Measurements from ENCODE around the gene SCN8A.

Gene SCN8A

DNA sequence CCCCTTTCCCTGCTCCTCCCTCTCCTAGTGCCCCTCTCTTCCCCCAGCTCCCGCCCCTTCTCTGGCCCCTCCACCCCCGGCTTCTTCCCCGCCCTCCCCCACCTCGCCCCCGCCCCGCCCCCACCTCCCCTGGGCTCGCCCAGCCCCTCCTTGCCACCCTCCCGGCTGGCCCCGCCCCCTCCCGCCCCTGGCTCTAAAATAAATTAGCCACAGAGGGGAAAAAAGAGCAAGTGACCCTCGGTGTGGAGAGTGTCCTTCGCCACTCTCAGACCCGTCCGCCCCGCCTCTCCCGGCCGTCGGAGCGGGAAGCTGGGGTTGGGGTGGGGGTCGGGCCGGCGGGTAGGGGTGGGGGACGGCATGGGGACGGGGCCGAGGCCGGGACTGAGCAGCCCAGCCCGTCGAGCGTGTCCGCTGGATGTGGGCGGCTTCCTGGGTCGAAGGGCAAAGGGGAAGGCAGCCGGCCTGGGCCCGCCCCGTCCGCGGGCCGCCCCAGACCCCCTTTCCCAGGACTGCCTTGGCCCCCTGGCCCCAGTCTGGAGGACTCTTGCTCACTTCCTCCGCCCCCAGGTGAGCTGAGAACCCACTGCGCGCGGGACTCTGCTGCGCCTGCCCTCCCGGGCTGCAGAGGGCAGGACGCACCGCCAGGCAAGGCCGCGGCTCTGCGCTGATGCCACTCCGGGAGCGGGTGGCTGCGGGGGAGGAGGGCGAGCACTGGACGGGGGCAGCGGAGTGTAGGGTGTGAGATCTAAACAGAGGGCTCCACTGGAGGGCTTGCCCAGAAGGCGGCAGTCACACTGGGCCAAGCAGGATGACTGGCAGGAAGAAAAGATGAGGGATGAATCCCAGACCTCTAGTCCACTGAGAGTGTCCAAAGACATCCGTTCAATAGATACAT, 258.1 kb downstream of the SCN8A start:
- H3K4me1 Mint-ChIP-seq (ENCODE audit: low read depth), result peaks cover 15% of the 10 kb centered on the region
- H3K4me3 Mint-ChIP-seq, result no peak overlapping the region
- no peak overlapping the region for H3K27ac Mint-ChIP-seq
- no peaks in the 10 kb centered on the region for H3K9me3 Mint-ChIP-seq
- no peaks in the 10 kb centered on the region for H3K36me3 Mint-ChIP-seq (ENCODE audit: low read depth)
- H3K27me3 Mint-ChIP-seq, result peaks cover 44% of the 10 kb centered on the region
- no peak for DNase-seq

DNA sequence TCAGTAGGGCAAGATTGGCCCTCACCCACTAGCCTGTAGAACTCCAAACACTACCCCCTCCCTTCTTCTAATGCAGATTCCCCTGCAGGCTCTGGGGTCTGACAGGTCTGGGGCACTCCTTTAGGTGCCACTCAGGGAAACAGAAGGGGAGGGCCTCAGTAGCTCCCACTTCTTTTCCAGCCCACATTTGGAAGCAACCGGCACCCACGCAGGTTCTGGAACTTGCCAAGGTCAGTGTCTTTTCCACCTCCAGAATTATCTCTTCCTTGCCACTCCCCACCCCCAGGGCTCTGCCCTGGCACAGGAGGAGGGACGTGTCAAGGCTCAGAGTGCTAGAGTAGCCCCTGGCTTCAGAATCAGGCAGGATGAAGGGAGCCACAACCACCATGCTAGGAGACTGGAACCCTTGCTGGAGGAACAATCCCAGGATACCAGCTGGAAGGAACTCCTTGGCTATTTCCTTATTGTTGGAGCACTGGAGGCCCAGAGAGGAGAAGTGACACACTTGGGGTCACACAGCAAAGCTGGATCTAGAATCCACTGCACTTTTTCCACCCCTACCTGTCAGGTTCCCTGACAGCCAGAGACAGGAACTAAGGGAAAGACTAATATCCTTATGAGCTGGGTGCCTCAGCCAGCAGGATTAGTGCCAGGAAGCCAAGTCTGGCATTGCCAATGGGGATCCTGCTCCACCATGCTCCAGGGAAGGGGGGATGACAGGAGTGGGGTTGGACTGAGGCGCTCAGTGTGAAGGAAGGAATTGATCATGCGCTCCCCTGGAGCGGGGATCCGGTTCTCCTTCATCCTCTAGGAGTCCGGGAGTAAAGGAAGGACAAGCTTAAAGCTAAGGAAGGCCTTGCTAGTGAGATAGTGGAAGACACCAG, 259.3 kb downstream of the SCN8A start:
- H3K27ac Mint-ChIP-seq, result no peak overlapping the region
- DNase-seq, result no peak
- H3K36me3 Mint-ChIP-seq (ENCODE audit: low read depth), result no peaks in the 10 kb centered on the region
- peaks cover 15% of the 10 kb centered on the region for H3K4me1 Mint-ChIP-seq (ENCODE audit: low read depth)
- no peaks in the 10 kb centered on the region for H3K9me3 Mint-ChIP-seq
- H3K27me3 Mint-ChIP-seq, result peaks cover 31% of the 10 kb centered on the region
- H3K4me3 Mint-ChIP-seq, result no peak overlapping the region

DNA sequence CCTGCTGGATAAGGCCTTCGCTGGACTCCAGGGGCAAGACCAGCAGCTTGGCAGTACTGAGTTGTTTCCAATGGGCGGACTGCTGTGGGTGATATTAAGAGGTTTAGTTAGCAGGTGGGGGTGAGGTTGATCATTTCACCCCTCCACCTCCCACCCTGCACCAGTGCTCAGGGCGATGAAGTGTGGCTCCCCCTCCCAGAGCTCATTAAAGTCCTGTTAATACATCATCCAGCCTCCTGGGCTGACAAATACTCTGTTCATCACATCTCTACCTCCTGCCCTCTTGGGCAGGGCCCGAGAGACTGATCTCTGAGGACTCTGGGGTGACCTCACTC, 259.9 kb downstream of the SCN8A start:
- H3K4me3 Mint-ChIP-seq, result no peak overlapping the region
- H3K9me3 Mint-ChIP-seq, result no peaks in the 10 kb centered on the region
- no peak for DNase-seq
- peaks cover 27% of the 10 kb centered on the region for H3K27me3 Mint-ChIP-seq
- peaks cover 14% of the 10 kb centered on the region for H3K4me1 Mint-ChIP-seq (ENCODE audit: low read depth)
- no peak overlapping the region for H3K27ac Mint-ChIP-seq
- no peaks in the 10 kb centered on the region for H3K36me3 Mint-ChIP-seq (ENCODE audit: low read depth)

DNA sequence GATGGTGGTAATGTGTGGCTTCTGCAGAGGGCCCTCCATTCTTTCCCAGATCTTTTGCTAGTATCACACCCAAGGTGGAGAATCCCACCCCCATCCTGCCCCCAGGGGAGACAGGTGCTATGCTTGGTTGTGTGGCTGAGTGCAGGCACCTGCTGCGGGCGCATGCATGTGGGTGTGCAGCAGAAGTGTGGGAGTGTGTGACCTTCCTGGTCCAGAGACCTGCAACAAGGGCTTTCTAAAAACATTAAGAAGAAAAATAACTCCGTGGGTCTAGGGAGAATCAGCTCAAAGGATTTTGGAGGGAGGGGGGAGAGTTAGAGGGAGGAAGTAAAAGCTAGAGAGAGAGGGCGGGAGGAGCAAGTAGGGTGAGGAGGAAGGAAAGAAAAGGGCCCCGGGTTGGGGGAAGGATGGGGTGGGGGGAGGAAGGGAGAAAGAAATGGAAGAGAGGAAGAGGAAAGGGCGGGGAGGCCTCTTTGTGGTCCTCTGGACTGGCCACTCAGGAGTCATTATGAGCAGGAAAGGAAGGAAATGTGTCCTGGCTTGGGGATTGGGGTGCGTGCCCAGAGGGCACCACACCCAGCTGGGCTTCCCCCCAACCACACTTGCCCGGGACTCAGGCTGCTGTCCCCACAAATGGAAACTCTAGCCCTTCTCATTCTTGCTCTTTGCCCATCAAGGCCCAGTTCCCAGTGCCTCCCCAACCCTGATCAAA, 260.5 kb downstream of the SCN8A start:
- Mint-ChIP-seq H3K36me3 (ENCODE audit: low read depth) (no peaks in the 10 kb centered on the region), H3K9me3 (no peaks in the 10 kb centered on the region), H3K4me3 (no peak overlapping the region), H3K4me1 (ENCODE audit: low read depth) (peaks cover 9% of the 10 kb centered on the region), H3K27ac (no peak overlapping the region), H3K27me3 (peaks cover 27% of the 10 kb centered on the region)
- DNase-seq, result no peak

DNA sequence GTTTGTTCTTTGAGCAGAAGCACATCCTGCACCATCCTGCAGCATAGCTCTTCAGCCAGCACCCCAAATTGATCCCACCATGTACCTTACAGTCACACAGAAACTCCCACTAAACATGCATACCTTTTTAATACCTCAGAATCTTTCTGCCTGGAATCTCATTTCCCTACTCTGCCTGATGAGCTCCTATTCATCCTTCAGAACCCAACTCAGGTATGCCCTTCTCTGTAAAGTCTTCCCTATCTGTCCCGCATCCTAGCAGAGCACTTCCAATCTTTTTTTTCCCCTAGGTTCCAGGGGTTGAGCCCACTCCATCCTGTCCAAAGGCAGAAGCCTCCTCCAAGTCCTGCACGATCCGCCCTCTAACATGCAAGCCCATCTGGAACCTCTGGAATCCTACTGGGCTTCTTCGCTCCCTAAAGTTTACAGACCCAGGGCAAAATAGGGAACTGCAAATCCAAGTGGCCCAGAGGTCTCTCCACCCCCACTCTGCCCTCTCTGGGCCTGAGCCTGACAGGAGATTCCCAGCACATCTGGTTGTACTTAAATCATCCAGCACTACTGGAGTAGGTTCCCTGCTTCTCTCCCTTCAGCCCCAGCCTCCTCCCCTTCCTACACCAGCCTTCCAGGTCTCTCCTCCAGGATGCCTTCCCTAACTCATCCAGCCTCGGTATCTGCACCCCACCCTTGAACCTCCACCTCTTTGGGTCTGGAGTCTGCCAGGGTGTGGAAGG, 261.5 kb downstream of the SCN8A start:
- no peak for DNase-seq
- no peaks in the 10 kb centered on the region for H3K9me3 Mint-ChIP-seq
- peaks cover 30% of the 10 kb centered on the region for H3K27me3 Mint-ChIP-seq
- H3K4me3 Mint-ChIP-seq, result no peak overlapping the region
- H3K36me3 Mint-ChIP-seq (ENCODE audit: low read depth), result no peaks in the 10 kb centered on the region
- H3K4me1 Mint-ChIP-seq (ENCODE audit: low read depth), result peaks cover 7% of the 10 kb centered on the region
- H3K27ac Mint-ChIP-seq, result no peak overlapping the region

DNA sequence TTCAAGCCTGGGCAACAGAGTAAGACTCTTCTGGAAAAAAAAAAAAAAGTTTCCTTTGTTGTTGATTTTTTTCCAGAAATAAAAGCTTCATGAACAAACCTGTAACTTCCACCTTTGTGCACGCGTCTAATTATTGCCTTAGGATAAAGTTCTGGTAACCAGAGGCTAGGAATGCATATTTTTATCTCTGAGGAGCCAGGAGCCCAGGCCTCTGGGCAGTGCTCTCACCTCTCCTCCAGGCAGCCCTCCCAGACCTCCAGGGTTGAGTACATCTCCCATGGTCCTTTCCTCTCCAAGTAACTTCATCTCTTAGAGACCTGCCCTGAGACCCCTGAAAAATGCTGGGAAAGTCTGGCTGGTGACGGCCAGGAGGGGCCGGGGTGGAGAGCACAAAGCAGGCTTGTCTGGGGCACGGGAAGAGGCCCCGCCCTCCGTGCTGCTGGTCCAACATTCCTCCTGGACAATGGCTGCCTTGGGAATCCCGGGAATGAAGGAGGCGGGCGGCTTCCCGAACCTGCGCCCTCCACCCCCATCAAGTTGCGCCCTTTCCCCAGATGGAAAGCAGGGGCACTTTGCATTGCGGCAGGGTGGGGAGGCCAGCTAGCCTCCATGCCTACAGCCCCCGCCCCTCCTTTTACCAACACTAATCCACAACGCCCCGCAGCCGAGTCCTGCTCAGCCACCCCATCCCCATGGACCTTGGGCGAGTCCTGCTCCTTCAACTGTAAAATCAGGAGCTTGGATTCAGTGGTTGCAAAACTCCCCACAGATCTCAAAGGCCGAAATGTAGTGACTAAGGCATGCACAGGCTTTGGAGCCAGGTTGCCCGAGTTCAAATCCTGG, 264.8 kb downstream of the SCN8A start:
- Mint-ChIP-seq H3K27ac (no peak overlapping the region), H3K36me3 (ENCODE audit: low read depth) (no peaks in the 10 kb centered on the region), H3K4me1 (ENCODE audit: low read depth) (peaks cover 4% of the 10 kb centered on the region), H3K9me3 (no peaks in the 10 kb centered on the region), H3K27me3 (peaks cover 31% of the 10 kb centered on the region), H3K4me3 (no peak overlapping the region)
- DNase-seq, result no peak

DNA sequence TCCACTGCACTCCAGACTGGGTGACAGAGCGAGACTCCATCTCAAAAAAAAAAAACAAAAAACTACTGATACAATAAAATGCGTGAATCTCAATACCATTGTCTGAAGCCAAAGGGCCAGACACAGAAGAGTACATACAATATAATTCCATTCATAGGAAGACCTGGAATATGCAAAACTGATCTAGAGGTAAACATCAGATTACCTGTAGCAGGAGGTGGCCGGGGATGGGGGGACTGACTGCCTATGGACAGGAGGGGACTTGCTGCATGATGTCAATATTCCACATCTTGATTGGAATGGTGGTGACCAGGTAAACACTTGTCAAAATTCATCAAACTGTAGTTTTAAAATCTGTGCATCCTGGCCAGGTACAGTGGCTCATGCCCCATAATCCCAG, 270.0 kb downstream of the SCN8A start:
- no peak for DNase-seq
- Mint-ChIP-seq H3K27me3 (peaks cover 66% of the 10 kb centered on the region), H3K4me3 (no peak overlapping the region)

More for the DNA sequence above, 270.0 kb downstream of the SCN8A start:
- H3K36me3 Mint-ChIP-seq (ENCODE audit: low read depth), result no peaks in the 10 kb centered on the region
- no peak overlapping the region for H3K27ac Mint-ChIP-seq
- H3K9me3 Mint-ChIP-seq, result no peaks in the 10 kb centered on the region
- H3K4me1 Mint-ChIP-seq (ENCODE audit: low read depth), result peaks cover 11% of the 10 kb centered on the region
